ENCODE data around the gene CUX1.

DNA sequence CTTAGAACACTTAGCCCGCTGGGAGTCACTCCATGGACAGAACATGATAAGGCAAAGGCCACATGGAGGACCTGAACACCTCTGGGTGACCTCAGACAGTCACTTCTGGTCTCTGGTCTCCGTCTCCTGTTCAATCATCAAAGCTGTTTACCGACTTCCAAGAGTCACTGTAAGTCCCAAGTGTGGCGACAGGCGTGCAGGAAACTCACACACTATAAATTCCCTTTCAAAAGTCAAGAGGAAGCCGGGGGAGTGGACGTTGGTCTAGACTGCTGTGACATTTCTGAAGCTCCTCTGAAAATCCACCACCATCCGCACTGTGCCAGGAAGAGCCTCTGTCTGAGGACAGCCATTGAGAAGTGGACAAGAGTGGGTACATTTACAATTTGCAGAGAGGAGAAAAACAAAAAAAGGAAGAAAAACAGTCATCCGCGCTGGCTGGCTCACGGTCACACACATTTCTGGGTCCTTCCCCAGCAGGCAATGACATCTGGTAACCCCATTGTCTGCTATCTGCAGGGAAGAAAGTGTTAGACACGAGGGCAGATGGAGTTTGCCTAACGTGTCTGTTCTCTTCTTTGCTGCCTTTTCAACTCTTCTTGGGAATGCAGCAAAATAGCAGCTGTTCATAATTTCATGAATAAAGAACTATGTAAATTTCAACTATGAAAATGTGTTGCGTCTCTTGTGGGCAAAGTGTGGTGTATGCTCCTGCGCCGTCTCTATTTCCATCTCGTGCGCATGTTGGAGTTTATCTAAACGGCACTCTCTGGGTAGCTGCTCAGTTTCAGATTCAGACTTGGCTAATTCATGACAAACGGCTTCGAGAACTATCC lies 32.9 kb upstream of the CUX1 start:
- TF ChIP-seq, protein P1, sequence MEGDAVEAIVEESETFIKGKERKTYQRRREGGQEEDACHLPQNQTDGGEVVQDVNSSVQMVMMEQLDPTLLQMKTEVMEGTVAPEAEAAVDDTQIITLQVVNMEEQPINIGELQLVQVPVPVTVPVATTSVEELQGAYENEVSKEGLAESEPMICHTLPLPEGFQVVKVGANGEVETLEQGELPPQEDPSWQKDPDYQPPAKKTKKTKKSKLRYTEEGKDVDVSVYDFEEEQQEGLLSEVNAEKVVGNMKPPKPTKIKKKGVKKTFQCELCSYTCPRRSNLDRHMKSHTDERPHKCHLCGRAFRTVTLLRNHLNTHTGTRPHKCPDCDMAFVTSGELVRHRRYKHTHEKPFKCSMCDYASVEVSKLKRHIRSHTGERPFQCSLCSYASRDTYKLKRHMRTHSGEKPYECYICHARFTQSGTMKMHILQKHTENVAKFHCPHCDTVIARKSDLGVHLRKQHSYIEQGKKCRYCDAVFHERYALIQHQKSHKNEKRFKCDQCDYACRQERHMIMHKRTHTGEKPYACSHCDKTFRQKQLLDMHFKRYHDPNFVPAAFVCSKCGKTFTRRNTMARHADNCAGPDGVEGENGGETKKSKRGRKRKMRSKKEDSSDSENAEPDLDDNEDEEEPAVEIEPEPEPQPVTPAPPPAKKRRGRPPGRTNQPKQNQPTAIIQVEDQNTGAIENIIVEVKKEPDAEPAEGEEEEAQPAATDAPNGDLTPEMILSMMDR (IDR thresholded peaks at IDR 0.05; ENCODE audit: borderline replicate concordance, extremely low read depth, low read length, poor library complexity, severe bottlenecking): no peak
- TF ChIP-seq EZH2 (IDR thresholded peaks at IDR 0.05; ENCODE audit: borderline replicate concordance, low read depth, low read length, severe bottlenecking): no peak
